NOMO-1 (cell line): ENCODE results near the gene DUS3L.
"Not testable (repeated sequence)": the region's sequence is repeated elsewhere in the genome, so short reads cannot be mapped to it uniquely, and the experiment has no call there.

Experiments used
- DNase-seq, 2 experiments: peaks; one replicate each; lab custom pipeline; 2025; ENCODE audit not compliant: unreplicated experiment in 2 of 2; lab: John Stamatoyannopoulos, UW

DUS3L gene

GRCh38 chr19:5775668-5776309 is 15.2 kb downstream of the DUS3L start:
- DNase-seq = no peak

- no peak for DNase-seq
Measured at GRCh38 chr19:5774921-5775320, 16.0 kb downstream of the DUS3L start.

GRCh38 chr19:5773276-5773675 is 17.7 kb downstream of the DUS3L start:
- DNase-seq = no peak

GRCh38 chr19:5772416-5772815 is 18.5 kb downstream of the DUS3L start:
- DNase-seq = no peak

- DNase-seq = no peak
Measured at GRCh38 chr19:5767949-5768348, 23.0 kb downstream of the DUS3L start.

GRCh38 chr19:5765220-5765619 is 25.7 kb downstream of the DUS3L start:
- DNase-seq = no peak

GRCh38 chr19:5762608-5763217 is 28.2 kb downstream of the DUS3L start:
- DNase-seq = no peak

GRCh38 chr19:5753743-5754142 is 37.2 kb downstream of the DUS3L start:
- DNase-seq = no peak

GRCh38 chr19:5751709-5752108 is 39.3 kb downstream of the DUS3L start:
- no peak for DNase-seq

- DNase-seq = no peak
Measured at GRCh38 chr19:5749505-5749904, 41.5 kb downstream of the DUS3L start.

GRCh38 chr19:5748920-5749319 is 42.0 kb downstream of the DUS3L start:
- not testable (repeated sequence) for DNase-seq

GRCh38 chr19:5744999-5745398 is 46.0 kb downstream of the DUS3L start:
- not testable (repeated sequence) for DNase-seq

- DNase-seq = no peak
Measured at GRCh38 chr19:5743630-5744029, 47.3 kb downstream of the DUS3L start.

GRCh38 chr19:5742051-5742450 is 48.9 kb downstream of the DUS3L start:
- DNase-seq = no peak

GRCh38 chr19:5738423-5738822 is 52.5 kb downstream of the DUS3L start:
- DNase-seq = no peak
